ENCODE data around the gene HCRTR1. TPM values are rescaled to one million over a fixed set of nuclear protein-coding genes. Genes with fewer than 3 reads are reported as not detected.

Gene HCRTR1
- total RNA-seq, 1 donor from 2014 or later, result 0.98 TPM

DNA sequence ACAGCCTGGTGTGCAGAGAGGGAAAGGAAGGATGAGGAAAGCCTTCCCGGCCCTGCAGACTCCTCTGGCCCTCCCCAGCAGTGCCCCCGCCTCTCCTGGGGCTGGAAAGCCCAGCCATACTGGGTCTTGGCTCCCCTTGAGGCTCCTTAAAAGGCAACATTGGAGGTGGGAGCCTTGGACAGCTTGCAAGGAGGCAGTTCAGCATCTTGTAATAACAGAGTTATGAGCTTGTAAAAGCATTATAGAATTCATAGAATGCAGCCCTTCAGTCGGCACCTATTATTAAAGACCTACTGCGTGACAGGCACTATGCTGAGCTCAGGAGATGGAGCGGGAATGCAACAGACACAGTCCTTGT is 37.0 kb upstream of the HCRTR1 start:
- peaks cover 33% of the 10 kb centered on the region for H3K4me1 Mint-ChIP-seq

DNA sequence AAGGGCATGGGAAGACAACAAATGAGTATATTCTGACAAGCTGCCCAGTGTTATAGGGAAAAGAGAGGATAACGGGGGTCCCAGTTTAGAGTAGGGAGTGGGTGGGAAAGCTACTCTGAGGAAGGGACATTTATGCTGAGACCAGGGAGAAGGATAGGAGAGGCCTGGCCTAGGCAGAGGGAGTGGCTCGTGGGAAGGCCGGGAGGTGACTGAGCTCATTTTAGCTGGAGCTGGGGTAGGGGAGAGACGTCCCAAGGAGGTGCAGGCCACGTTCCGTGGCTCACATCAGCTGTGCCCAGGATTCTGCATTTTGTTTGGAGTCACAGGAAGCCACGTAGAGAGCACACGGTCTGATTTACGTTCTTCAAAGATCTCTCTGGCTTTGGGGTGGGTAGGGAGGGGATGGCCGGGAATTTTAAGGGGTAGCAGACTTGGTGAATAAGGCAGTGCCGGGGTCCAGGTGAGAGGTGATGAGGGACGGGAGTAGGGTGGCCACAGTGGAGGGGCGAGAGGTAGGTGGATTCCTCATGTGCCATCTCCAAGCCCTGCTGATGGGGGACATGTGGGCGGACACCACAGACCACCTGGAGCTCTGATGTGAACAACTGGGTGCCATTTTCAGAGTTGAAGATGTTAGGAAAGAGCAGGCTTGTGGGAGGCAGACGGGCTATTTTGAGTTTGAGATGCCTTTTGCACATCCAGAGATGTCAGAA is 36.4 kb upstream of the HCRTR1 start:
- Mint-ChIP-seq H3K36me3 (peaks cover 8% of the 10 kb centered on the region), H3K27me3 (ENCODE audit: low read depth) (no peaks in the 10 kb centered on the region), H3K4me3 (no peak overlapping the region), H3K9me3 (no peaks in the 10 kb centered on the region), H3K4me1 (peaks cover 29% of the 10 kb centered on the region), H3K27ac (no peak overlapping the region)
- TF ChIP-seq, protein P1, sequence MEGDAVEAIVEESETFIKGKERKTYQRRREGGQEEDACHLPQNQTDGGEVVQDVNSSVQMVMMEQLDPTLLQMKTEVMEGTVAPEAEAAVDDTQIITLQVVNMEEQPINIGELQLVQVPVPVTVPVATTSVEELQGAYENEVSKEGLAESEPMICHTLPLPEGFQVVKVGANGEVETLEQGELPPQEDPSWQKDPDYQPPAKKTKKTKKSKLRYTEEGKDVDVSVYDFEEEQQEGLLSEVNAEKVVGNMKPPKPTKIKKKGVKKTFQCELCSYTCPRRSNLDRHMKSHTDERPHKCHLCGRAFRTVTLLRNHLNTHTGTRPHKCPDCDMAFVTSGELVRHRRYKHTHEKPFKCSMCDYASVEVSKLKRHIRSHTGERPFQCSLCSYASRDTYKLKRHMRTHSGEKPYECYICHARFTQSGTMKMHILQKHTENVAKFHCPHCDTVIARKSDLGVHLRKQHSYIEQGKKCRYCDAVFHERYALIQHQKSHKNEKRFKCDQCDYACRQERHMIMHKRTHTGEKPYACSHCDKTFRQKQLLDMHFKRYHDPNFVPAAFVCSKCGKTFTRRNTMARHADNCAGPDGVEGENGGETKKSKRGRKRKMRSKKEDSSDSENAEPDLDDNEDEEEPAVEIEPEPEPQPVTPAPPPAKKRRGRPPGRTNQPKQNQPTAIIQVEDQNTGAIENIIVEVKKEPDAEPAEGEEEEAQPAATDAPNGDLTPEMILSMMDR (IDR thresholded peaks at IDR 0.05; ENCODE audit: unreplicated experiment), result no peak
- no peak for DNase-seq (ENCODE audit: low spot score in 2 of 2, unreplicated experiment in 2 of 2)

More for the DNA sequence above, 37.0 kb upstream of the HCRTR1 start:
- no peak for DNase-seq (ENCODE audit: low spot score in 2 of 2, unreplicated experiment in 2 of 2)
- Mint-ChIP-seq H3K36me3 (peaks cover 8% of the 10 kb centered on the region), H3K27ac (no peak overlapping the region), H3K27me3 (ENCODE audit: low read depth) (no peaks in the 10 kb centered on the region), H3K4me3 (no peak overlapping the region), H3K9me3 (no peaks in the 10 kb centered on the region)
- TF ChIP-seq, protein P1 (IDR thresholded peaks at IDR 0.05; ENCODE audit: unreplicated experiment), result no peak

DNA sequence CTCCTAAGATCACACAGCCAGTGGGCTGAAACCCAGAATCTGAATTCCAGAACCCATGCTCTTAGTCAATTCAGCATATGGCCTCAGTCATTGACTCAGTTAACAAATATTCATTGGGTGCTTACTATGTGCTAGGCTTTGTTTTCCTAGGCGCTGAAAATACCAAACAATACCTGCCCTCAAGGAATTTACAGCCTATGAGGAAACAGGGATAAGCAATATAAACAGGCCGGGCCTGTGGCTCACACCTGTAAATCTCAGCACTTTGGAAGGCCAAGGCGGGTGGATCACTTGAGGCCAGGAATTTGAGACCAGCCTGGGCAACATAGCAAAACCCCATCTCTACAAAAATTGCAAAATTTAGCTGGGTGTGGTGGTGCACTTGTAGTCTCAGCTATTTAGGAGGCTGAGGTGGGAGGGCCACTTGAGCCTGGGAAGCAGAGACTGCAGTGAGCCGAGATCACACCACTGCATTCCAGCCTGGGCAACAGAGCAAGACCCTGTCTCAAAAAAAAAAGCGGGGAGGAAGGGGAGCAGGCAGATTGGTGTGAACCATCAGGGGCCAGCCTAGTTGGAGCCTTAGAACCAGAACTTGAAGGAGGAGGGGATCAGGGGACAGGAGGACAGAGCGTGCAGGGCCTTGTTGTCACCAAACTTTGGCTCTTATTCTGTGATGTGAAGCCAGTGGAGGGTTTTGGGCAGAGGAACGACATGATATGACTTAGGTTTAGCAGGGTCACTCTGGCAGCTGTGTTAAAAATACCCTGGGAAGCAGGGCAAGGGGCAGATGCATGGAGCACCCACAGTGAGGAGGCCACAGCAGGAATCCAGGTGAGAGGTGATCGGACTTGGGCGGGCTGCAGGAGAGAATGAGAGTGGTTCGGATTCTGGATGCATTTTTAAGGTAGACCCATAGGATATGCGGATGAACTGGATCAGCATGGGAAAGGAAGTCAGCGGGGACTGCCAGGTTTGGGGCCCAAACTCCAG is 35.4 kb upstream of the HCRTR1 start:
- H3K27ac Mint-ChIP-seq, result no peak overlapping the region
- TF ChIP-seq, protein P1 (IDR thresholded peaks at IDR 0.05; ENCODE audit: unreplicated experiment), result no peak

DNA sequence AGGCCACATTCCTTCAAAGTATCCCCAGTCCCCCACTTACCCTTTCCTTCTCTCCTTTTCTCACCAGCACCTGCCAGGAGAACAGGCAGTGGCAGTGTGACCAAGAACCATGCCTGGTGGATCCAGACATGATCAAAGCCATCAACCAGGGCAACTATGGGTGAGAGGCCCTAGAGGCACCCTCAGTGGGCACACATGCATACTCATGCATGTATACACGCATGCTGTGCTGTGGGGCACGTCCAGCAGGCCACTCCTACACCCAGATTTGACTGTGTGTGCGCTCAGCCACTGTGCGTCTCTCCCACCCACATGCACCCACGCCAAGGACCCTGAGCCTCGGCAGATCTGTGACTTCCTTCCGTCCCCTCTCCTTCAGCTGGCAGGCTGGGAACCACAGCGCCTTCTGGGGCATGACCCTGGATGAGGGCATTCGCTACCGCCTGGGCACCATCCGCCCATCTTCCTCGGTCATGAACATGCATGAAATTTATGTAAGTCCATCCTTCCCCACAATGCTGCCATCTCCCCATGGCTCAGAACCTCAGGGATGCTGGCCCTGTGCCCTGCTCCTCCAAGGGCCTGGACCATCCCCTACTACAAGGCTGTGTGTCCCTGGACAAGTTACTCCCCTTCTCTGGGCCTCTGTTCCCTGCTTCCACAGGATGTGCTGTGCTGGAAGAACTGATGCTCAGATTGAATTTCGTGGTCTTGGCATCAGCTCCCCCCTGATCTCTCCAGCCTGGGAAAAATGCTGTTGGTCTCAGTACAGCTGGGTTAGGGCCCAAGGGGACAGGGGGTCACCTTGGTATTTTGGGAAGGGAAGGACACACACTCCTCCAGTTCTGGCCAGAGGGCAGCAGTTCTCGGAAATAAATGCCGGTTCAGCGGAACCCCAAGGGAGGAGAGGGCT is 34.2 kb upstream of the HCRTR1 start:
- no peaks in the 10 kb centered on the region for H3K27me3 Mint-ChIP-seq (ENCODE audit: low read depth)
- no peak overlapping the region for H3K27ac Mint-ChIP-seq
- peaks cover 29% of the 10 kb centered on the region for H3K4me1 Mint-ChIP-seq
- TF ChIP-seq, protein P1 (IDR thresholded peaks at IDR 0.05; ENCODE audit: unreplicated experiment), result no peak
- peaks cover 21% of the 10 kb centered on the region for H3K36me3 Mint-ChIP-seq
- H3K9me3 Mint-ChIP-seq, result no peaks in the 10 kb centered on the region
- DNase-seq (ENCODE audit: low spot score in 2 of 2, unreplicated experiment in 2 of 2), result no peak
- H3K4me3 Mint-ChIP-seq, result no peak overlapping the region

More for the DNA sequence above, 35.4 kb upstream of the HCRTR1 start:
- Mint-ChIP-seq H3K9me3 (no peaks in the 10 kb centered on the region), H3K36me3 (peaks cover 13% of the 10 kb centered on the region), H3K4me1 (peaks cover 23% of the 10 kb centered on the region), H3K4me3 (peak overlapping the region; percentile 20), H3K27me3 (ENCODE audit: low read depth) (no peaks in the 10 kb centered on the region)
- no peak for DNase-seq (ENCODE audit: low spot score in 2 of 2, unreplicated experiment in 2 of 2)

Data from mesothelial cell of epicardium (in vitro differentiated cells).